Heart left ventricle (tissue), 13 donors: ENCODE data around the gene DOCK3.

ENCODE experiments used
- CTCF ChIP-seq, 12 donors: fragments of 200-600 bp; sonication (generic) in 4 of 12; IDR thresholded peaks; one replicate each; pipeline versions ENCODE4 v1.5.0 to v1.8.0; 2018 to 2022; ENCODE audit warnings: antibody characterized with exemption in 12 of 12, mild to moderate bottlenecking in 5 of 12
- POLR2A ChIP-seq, 2 donors: fragments of 450-650 bp; IDR thresholded peaks; one replicate each; pipeline ENCODE4 v1.6.1; 2017; ENCODE audit warnings: antibody characterized with exemption in 2 of 2, mild to moderate bottlenecking in 2 of 2, moderate library complexity in 2 of 2
- donor health status: ischemic (EF 13 %, LVEDD 7.1; RV severe dilation, severe dysfunction).
- donor health status: DM: no; HTN: yes; CAD: no.
- donor health status: DM: no; HTN: no; CAD: no.
- donor health status: ischemic (EF 25% LVEDD 6.9; RV normal size, moderate dysfunction).
- donor health status: ischemic (EF 25% LVEDD 5.7; RV mildly dilated, moderate dysfunction).
- donor health status: ischemic (EF 35%, LVEDD 5.7; RV mildly dilated, moderate dysfunction).
- donor health status: nonischemic (EF 11% LVEDD 7.7; RV severe dilation, severe dysfunction).
- donor health status: DM: yes; HTN: yes; CAD: no.
- donor health status: PGD.
- donor health status: ischemic (EF 29% LVEDD 5.4; RV normal size, mild dysfunction).
- donor health status: nonischemic (EF 23%, LVEDD 6.1; RV moderate dilation, normal function).

DNA sequence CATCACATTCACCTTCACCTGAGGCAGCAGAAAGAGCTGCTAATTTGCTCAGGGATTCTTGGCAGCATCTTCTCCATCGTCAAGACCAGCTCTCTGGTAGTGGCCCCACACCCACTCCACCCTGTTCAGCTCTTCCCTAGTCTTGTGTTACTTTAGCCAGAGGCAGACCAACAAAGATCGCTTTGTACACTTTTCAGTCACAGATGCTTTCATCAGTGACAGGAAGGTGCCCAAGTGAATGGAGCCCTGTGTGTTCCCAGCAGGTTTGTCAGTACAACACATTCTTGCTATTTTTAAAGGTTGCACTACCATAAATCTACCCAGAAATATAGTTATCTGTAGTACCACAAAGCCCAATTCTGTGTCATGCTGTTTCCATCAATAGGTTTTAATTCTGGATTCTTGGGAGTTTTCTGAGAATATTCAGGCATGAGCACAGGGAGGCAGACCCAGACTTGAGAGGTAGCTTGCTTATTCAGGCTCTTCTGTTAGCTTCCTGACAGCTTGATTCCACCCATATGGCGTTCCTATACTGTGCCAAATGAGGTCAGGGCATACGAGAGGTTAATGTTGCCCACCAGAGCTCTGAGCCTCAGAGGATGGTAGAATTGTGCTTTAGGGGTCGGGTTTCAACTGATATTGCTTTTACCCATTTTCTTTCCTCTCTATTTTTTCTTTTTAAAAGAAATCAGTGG lies 600.5 kb downstream of the DOCK3 start:
- TF ChIP-seq POLR2A (IDR thresholded peaks at IDR 0.05) (no peak), CTCF (IDR thresholded peaks at IDR 0.05) (no peak)
